ENCODE data around the gene B3GNT8.
A peak's percentile ranks its signal among the peaks of the same experiment; 100 is the strongest.

The B3GNT8 gene

GRCh38 chr19:41434450-41434849 is 7.3 kb upstream of the B3GNT8 start:
- TF ChIP-seq, protein P1, sequence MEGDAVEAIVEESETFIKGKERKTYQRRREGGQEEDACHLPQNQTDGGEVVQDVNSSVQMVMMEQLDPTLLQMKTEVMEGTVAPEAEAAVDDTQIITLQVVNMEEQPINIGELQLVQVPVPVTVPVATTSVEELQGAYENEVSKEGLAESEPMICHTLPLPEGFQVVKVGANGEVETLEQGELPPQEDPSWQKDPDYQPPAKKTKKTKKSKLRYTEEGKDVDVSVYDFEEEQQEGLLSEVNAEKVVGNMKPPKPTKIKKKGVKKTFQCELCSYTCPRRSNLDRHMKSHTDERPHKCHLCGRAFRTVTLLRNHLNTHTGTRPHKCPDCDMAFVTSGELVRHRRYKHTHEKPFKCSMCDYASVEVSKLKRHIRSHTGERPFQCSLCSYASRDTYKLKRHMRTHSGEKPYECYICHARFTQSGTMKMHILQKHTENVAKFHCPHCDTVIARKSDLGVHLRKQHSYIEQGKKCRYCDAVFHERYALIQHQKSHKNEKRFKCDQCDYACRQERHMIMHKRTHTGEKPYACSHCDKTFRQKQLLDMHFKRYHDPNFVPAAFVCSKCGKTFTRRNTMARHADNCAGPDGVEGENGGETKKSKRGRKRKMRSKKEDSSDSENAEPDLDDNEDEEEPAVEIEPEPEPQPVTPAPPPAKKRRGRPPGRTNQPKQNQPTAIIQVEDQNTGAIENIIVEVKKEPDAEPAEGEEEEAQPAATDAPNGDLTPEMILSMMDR (IDR thresholded peaks at IDR 0.05; ENCODE audit: low read depth, low read length) = no peak
- H3K4me3 ChIP-seq (ENCODE audit: low read depth, low read length) = no peak overlapping the region

DNA sequence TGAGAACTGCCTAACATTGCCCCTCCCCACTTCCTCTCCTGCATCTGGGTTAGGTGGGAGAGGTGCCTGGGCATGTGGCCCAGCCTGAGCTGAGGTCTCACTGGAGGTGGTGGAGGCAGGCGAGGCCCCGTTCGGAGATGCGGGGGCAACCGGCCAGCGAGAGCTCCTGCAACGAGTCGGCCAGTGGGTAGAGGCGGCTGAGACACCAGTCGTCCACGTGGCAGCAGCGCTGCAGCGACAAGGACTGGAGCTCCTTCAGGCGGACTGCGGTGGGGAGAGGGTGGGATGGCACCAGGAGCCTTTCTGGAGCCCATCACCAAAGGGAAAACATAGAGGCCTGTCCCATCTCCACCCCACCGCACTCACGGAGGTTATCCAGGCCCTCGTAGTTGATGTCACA is 6.0 kb upstream of the B3GNT8 start:
- TF ChIP-seq, protein P1 (IDR thresholded peaks at IDR 0.05; ENCODE audit: low read depth, low read length) = no peak
- H3K4me3 ChIP-seq (ENCODE audit: low read depth, low read length) = no peak overlapping the region

GRCh38 chr19:41431426-41432386 is 4.5 kb upstream of the B3GNT8 start:
- no peak overlapping the region for H3K4me3 ChIP-seq (ENCODE audit: low read depth, low read length)
- TF ChIP-seq, protein P1 (IDR thresholded peaks at IDR 0.05; ENCODE audit: low read depth, low read length) = no peak

GRCh38 chr19:41430922-41431321 is 3.7 kb upstream of the B3GNT8 start:
- TF ChIP-seq, protein P1 (IDR thresholded peaks at IDR 0.05; ENCODE audit: low read depth, low read length) = no peak
- no peak overlapping the region for H3K4me3 ChIP-seq (ENCODE audit: low read depth, low read length)

GRCh38 chr19:41428481-41428859 is 1.3 kb upstream of the B3GNT8 start:
- H3K4me3 ChIP-seq (ENCODE audit: low read depth, low read length) = no peak overlapping the region
- TF ChIP-seq, protein P1 (IDR thresholded peaks at IDR 0.05; ENCODE audit: low read depth, low read length) = no peak

- TF ChIP-seq, protein P1 (IDR thresholded peaks at IDR 0.05; ENCODE audit: low read depth, low read length) = no peak
- H3K4me3 ChIP-seq (ENCODE audit: low read depth, low read length) = peak overlapping the region; percentile 32; the same call in 1 of the 2 replicates
These were observed 690 bp upstream of the B3GNT8 start for GRCh38 chr19:41427647-41428480.
